K562 (cell line): Measurements from ENCODE around the gene TMEM273. TPM values are rescaled to one million over a fixed set of nuclear protein-coding genes. Genes with fewer than 3 reads are reported as not detected.

ENCODE experiments used
- ATAC-seq: fragments of 200-7000 bp; cut with Tn5 transposase; 3 replicates; pipeline ENCODE4 v1.9.1; 2020; ENCODE audit warnings: moderate library complexity
- BruUV-seq: library from RNA; stranded (reverse); fragments of 400-500 nt; replicated peaks from 2 replicates; lab custom pipeline; 2021; lab: Mats Ljungman, UMichigan
- CTCF ChIA-PET: fragments of 300-600 bp; formaldehyde crosslinking; extraction: SDS; loops from one replicate; lab custom pipeline; 2021; ENCODE audit warnings: low intra/inter-chr PET ratio; lab: Yijun Ruan, JAX
- POLR2A ChIA-PET: fragments of 300-600, 350-650 bp; sonication (Branson Sonifier 250); formaldehyde crosslinking; extraction: SDS; loops from one replicate; lab custom pipeline; 2021; ENCODE audit warnings: antibody characterized with exemption, inconsistent platforms; lab: Yijun Ruan, JAX
- DNase-seq, 4 experiments: peaks; one replicate each; pipeline versions ENCODE4 v3.0.0 to v3.0.0-alpha.2; 2011 to 2018; ENCODE audit warnings: low spot score in 3 of 4, mixed read lengths in 3 of 4; ENCODE audit errors: extremely low read depth in 1 of 4
- FAIRE-seq: peaks from 2 replicates; lab custom pipeline; 2011; peaks lifted over from hg19 to GRCh38; lab: Jason Lieb, UNC
- H2AFZ ChIP-seq: 2 replicates; pipeline ENCODE4 v1.6.0; 2011; ENCODE audit warnings: low read depth, low read length, control low read depth, inconsistent platforms
- H3K27ac ChIP-seq: fragments of 200-600 bp; 3 replicates; pipeline ENCODE4 v1.8.0; 2011; ENCODE audit warnings: low read depth, mild to moderate bottlenecking, control low read depth, inconsistent platforms, low read length, moderate library complexity, mixed read lengths; ENCODE audit errors: extremely low read depth
- H3K27me3 ChIP-seq, 2 experiments: fragments of 300-600 bp in 1 of 2; 2 replicates in 1 of 2; 3 replicates in 1 of 2; pipeline versions ENCODE4 v1.6.0 to v1.8.0; 2011; ENCODE audit warnings: inconsistent platforms in 2 of 2, low read length in 2 of 2, mild to moderate bottlenecking in 1 of 2, mixed read lengths in 1 of 2, moderate library complexity in 1 of 2; ENCODE audit not compliant: control insufficient read depth in 2 of 2, insufficient read depth in 2 of 2
- H3K36me3 ChIP-seq: fragments of 300-600 bp; 3 replicates; pipeline ENCODE4 v1.8.0; 2011; ENCODE audit warnings: mild to moderate bottlenecking, low read length, inconsistent platforms; ENCODE audit not compliant: control insufficient read depth, insufficient read depth
- H3K4me1 ChIP-seq, 2 experiments: fragments of 200-600 bp in 1 of 2; replicated peaks in 1 of 2; 2 replicates in 1 of 2; 3 replicates in 1 of 2; pipeline versions ENCODE4 v1.5.1 to v1.8.0; 2011; ENCODE audit warnings: inconsistent platforms in 2 of 2, low read length in 2 of 2, mild to moderate bottlenecking in 1 of 2, mixed read lengths in 1 of 2, moderate library complexity in 1 of 2; ENCODE audit not compliant: control insufficient read depth in 2 of 2, insufficient read depth in 2 of 2
- H3K4me2 ChIP-seq: 2 replicates; pipeline ENCODE4 v1.6.1; 2011; ENCODE audit warnings: low read length, control low read depth, inconsistent platforms, mixed read lengths; ENCODE audit not compliant: insufficient read depth
- H3K4me3 ChIP-seq: fragments of 200-600 bp; sonication (generic), shearing (Covaris generic); 2 replicates; pipeline ENCODE4 v1.5.1; 2016; ENCODE audit warnings: control low read depth, inconsistent platforms
- H3K79me2 ChIP-seq: fragments of 200-600 bp; 3 replicates; pipeline ENCODE4 v1.8.0; 2011; ENCODE audit warnings: low read length, inconsistent platforms; ENCODE audit not compliant: control insufficient read depth, insufficient read depth
- H3K9ac ChIP-seq, 2 experiments: 2 replicates each; pipeline versions ENCODE4 v1.6.0 to v1.6.1; 2011; ENCODE audit warnings: low read depth in 2 of 2, low read length in 2 of 2, control low read depth in 1 of 2, inconsistent platforms in 1 of 2, mild to moderate bottlenecking in 1 of 2, mixed read lengths in 1 of 2; ENCODE audit not compliant: insufficient read depth in 1 of 2
- H3K9me1 ChIP-seq: one replicate; pipeline ENCODE4 v1.6.0; 2011; ENCODE audit warnings: inconsistent platforms, mild to moderate bottlenecking, low read length, moderate library complexity; ENCODE audit not compliant: control insufficient read depth, insufficient read depth
- H3K9me3 ChIP-seq: replicated peaks from 2 replicates; pipeline ENCODE4 v1.5.1; 2011; ENCODE audit warnings: low read depth, low read length, inconsistent platforms; ENCODE audit not compliant: control insufficient read depth, insufficient read depth
- H4K20me1 ChIP-seq: replicated peaks from 2 replicates; pipeline ENCODE4 v1.6.1; 2011; ENCODE audit warnings: low read length, inconsistent platforms, mixed read lengths; ENCODE audit not compliant: control insufficient read depth, insufficient read depth
- BRD9 ChIP-seq: fragments of 450-650 bp; IDR thresholded peaks from 2 replicates; pipeline ENCODE4 v1.6.1; 2018; ENCODE audit warnings: low read depth; ENCODE audit not compliant: partially characterized antibody
- ETS1 ChIP-seq: conservative IDR thresholded peaks from 2 replicates; pipeline ENCODE4 v1.6.1; 2011; ENCODE audit warnings: low read depth, mild to moderate bottlenecking, low read length; ENCODE audit not compliant: control insufficient read depth
- FOS ChIP-seq: IDR thresholded peaks from 3 replicates; pipeline ENCODE4 v1.6.1; 2011; ENCODE audit not compliant: insufficient read length; ENCODE audit errors: extremely low read depth
- FOXK1 ChIP-seq: sonication (generic); formaldehyde crosslinking; IDR thresholded peaks from 2 replicates; pipeline ENCODE4 v1.8.0; 2022; ENCODE audit warnings: missing genetic modification reagents, mild to moderate bottlenecking, borderline replicate concordance
- FOXO4 ChIP-seq: fragments of 450-650 bp; formaldehyde crosslinking; IDR thresholded peaks from 2 replicates; pipeline ENCODE4 v1.4.0; 2020; ENCODE audit warnings: mild to moderate bottlenecking, moderate library complexity
- MEF2D ChIP-seq: conservative IDR thresholded peaks from 2 replicates; pipeline ENCODE4 v1.6.1; 2016; ENCODE audit warnings: low read depth, missing genetic modification characterization, missing compliant biosample characterization
- RAD51 ChIP-seq: fragments of 450-650 bp; IDR thresholded peaks from 2 replicates; pipeline ENCODE4 v1.7.1; 2016; ENCODE audit warnings: low read depth, mild to moderate bottlenecking, borderline replicate concordance
- SMAD2 ChIP-seq: fragments of 150-350 bp; IDR thresholded peaks from 2 replicates; pipeline ENCODE4 v1.6.1; 2014; ENCODE audit warnings: low read depth, mild to moderate bottlenecking, low read length
- TEAD1 ChIP-seq, 2 experiments: fragments of 450-650 bp in 1 of 2; sonication (generic) in 1 of 2; formaldehyde crosslinking; IDR thresholded peaks; 2 replicates each; pipeline versions ENCODE4 v1.4.0 to v1.8.0; 2020 to 2022; ENCODE audit warnings: mild to moderate bottlenecking in 2 of 2, missing genetic modification reagents in 1 of 2
- ZBTB7A ChIP-seq: IDR thresholded peaks from 2 replicates; pipeline ENCODE4 v1.6.1; 2011; ENCODE audit warnings: low read depth, mild to moderate bottlenecking, low read length, moderate library complexity, borderline replicate concordance; ENCODE audit not compliant: control insufficient read depth
- ZNF41 ChIP-seq: fragments of 250-450 bp; sonication (Bioruptor Pico); conservative IDR thresholded peaks from 2 replicates; pipeline ENCODE4 v1.4.0; 2020; ENCODE audit warnings: mild to moderate bottlenecking
- ZNF707 ChIP-seq: fragments of 250-450 bp; sonication (Bioruptor Pico); conservative IDR thresholded peaks from 2 replicates; pipeline ENCODE4 v1.8.0; 2022; ENCODE audit warnings: inconsistent platforms, mild to moderate bottlenecking, moderate library complexity
- WGBS: fragments of 100-300 bp; shearing (Covaris generic); methylation state at CpG from one replicate; pipeline ENCODE4 v1.1.6; 2016; ENCODE audit warnings: low coverage, mixed read lengths; ENCODE audit not compliant: insufficient coverage; ENCODE audit errors: missing lambda C conversion rate; 5-methylcytosine and 5-hydroxymethylcytosine counted together
- in situ Hi-C: fragments of 300-500 bp; cut with MboI; formaldehyde crosslinking; loops from 4 replicates; pipeline ENCODE4 v1.15.0; 2018; ENCODE audit warnings: inconsistent platforms, mixed read lengths
- intact Hi-C: fragments of 100-400 bp; cut with micrococcal nuclease; formaldehyde crosslinking; loops from 2 replicates; pipeline ENCODE4 v1.14.2; 2022
- polyA plus RNA-seq, 8 experiments: library from polyadenylated mRNA; depleted of rRNA in 4 of 8; stranded (reverse) in 5 of 8; unstranded in 3 of 8; fragments of >200 nt; fragmentation: Nextera tagmentation in 2 of 8; fragmentation: Illumina TruSeq in 1 of 8; extraction: Ambion mirVana in 2 of 8; extraction: Trizol in 1 of 8; gene quantifications; 2 replicates each; pipeline versions ENCODE4 v1.2.1 to v1.2.3, GENCODE V29; 2011 to 2014; ENCODE audit warnings: inconsistent platforms in 1 of 8, missing spikeins in 1 of 8
- total RNA-seq, 7 experiments: library from RNA; depleted of rRNA in 6 of 7; stranded (reverse); fragments of >200 nt in 6 of 7; fragmentation: Illumina TruSeq in 2 of 7; extraction: Trizol in 2 of 7; gene quantifications; 2 replicates each; pipeline versions ENCODE4 v1.2.1 to v1.2.3, GENCODE V29; 2011 to 2021; ENCODE audit warnings: low replicate concordance in 1 of 7
- TF ChIP-seq, protein P1 (sequence below): fragments of 250-450 bp; sonication (Bioruptor Pico); IDR thresholded peaks from 2 replicates; pipeline ENCODE4 v1.4.0; 2020

Gene TMEM273
- total and polyA plus RNA-seq, 9 of the 15 experiments (the other 6 are each of a cell fraction or from before 2014, with no cell fraction given) = 39.2 to 131 (median 95.6) TPM

GRCh38 chr10:49161411-49161997 lies 26.7 kb downstream of the TMEM273 start:
- WGBS = 8% methylated on average over 8 of the region's 8 CpGs
- H3K9me1 ChIP-seq = no peaks in the 10 kb centered on the region
- DNase-seq (peak; percentile 56 to 89 (median 69)), ATAC-seq (peak; percentile 75), FAIRE-seq (peak; percentile 98)
- no peaks in the 10 kb centered on the region for H4K20me1 ChIP-seq
- peak overlapping the region; percentile 51 to 71; a peak in 3 of 4 replicates for H3K9ac ChIP-seq
- H3K27me3 ChIP-seq = no peaks in the 10 kb centered on the region
- H3K27ac ChIP-seq = peak overlapping the region; percentile 66
- in situ Hi-C loops (no loop called here), intact Hi-C loops (loop anchor here (1.0 to 5.0 kb wide), 5 partner anchors 43 to 351 kb away; no protein-coding TSS in a partner anchor)
- peaks cover 77% of the 10 kb centered on the region for H3K36me3 ChIP-seq
- CTCF ChIA-PET = interaction anchor here (0.6 to 2.9 kb wide), 2 partner anchors 76 to 180 kb away, joined by 3 to 11 read pairs; no protein-coding TSS in a partner anchor
- H3K4me1 ChIP-seq = peaks cover 51 to 68% of the 10 kb centered on the region in 2 experiments
- no TSS peak for BruUV-seq
- no peak overlapping the region for H3K4me3 ChIP-seq
- H3K79me2 ChIP-seq = peaks cover 4% of the 10 kb centered on the region; the same call in 1 of the 3 replicates
- H3K9me3 ChIP-seq = no peaks in the 10 kb centered on the region
- POLR2A ChIA-PET = interaction anchor here (0.6 to 2.3 kb wide), 11 partner anchors 8 to 344 kb away, joined by 3 to 30 read pairs (median 3); partner anchors contain the start of gene C10orf71
- H2AFZ ChIP-seq = peak overlapping the region; percentile 78
- H3K4me2 ChIP-seq = peak overlapping the region; percentile 63
- TF ChIP-seq RAD51 (peak; percentile 55; the same call in 1 of the 2 replicates), ZNF41 (CRISPR knock-in tag) (no peak), MEF2D (tag) (peak; percentile 63; the same call in 1 of the 2 replicates), FOXO4 (CRISPR knock-in tag) (no peak), FOXK1 (0 out of 2 replicates have a peak, but pooled peaks have one; percentile 30), ZNF707 (CRISPR knock-in tag) (no peak; the same call in 1 of the 2 replicates), FOS (no peak), SMAD2 (no peak), BRD9 (peak; percentile 39), ETS1 (no peak), ZBTB7A (no peak), TEAD1 (CRISPR knock-in tag; IDR thresholded peaks at IDR 0.05) (no peak)
- TF ChIP-seq, protein P1, sequence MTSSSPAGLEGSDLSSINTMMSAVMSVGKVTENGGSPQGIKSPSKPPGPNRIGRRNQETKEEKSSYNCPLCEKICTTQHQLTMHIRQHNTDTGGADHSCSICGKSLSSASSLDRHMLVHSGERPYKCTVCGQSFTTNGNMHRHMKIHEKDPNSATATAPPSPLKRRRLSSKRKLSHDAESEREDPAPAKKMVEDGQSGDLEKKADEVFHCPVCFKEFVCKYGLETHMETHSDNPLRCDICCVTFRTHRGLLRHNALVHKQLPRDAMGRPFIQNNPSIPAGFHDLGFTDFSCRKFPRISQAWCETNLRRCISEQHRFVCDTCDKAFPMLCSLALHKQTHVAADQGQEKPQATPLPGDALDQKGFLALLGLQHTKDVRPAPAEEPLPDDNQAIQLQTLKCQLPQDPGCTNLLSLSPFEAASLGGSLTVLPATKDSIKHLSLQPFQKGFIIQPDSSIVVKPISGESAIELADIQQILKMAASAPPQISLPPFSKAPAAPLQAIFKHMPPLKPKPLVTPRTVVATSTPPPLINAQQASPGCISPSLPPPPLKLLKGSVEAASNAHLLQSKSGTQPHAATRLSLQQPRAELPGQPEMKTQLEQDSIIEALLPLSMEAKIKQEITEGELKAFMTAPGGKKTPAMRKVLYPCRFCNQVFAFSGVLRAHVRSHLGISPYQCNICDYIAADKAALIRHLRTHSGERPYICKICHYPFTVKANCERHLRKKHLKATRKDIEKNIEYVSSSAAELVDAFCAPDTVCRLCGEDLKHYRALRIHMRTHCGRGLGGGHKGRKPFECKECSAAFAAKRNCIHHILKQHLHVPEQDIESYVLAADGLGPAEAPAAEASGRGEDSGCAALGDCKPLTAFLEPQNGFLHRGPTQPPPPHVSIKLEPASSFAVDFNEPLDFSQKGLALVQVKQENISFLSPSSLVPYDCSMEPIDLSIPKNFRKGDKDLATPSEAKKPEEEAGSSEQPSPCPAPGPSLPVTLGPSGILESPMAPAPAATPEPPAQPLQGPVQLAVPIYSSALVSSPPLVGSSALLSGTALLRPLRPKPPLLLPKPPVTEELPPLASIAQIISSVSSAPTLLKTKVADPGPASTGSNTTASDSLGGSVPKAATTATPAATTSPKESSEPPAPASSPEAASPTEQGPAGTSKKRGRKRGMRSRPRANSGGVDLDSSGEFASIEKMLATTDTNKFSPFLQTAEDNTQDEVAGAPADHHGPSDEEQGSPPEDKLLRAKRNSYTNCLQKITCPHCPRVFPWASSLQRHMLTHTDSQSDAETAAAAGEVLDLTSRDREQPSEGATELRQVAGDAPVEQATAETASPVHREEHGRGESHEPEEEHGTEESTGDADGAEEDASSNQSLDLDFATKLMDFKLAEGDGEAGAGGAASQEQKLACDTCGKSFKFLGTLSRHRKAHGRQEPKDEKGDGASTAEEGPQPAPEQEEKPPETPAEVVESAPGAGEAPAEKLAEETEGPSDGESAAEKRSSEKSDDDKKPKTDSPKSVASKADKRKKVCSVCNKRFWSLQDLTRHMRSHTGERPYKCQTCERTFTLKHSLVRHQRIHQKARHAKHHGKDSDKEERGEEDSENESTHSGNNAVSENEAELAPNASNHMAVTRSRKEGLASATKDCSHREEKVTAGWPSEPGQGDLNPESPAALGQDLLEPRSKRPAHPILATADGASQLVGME (CRISPR knock-in tag) = no peak
